SU-DHL-6 (cell line): ENCODE data around the gene CLCNKA.

Experiments
- CTCF ChIP-seq: fragments of 200-600 bp; sonication (generic); IDR thresholded peaks from one replicate; pipeline ENCODE4 v1.5.1; 2017; ENCODE audit warnings: antibody characterized with exemption, mild to moderate bottlenecking, low read length, moderate library complexity; ENCODE audit not compliant: insufficient read depth, poor library complexity, severe bottlenecking
- EZH2phosphoT487 ChIP-seq: fragments of 200-600 bp; sonication (generic), shearing (Covaris generic); conservative IDR thresholded peaks from 2 replicates; pipeline ENCODE4 v1.6.1; 2018; ENCODE audit warnings: mild to moderate bottlenecking, antibody characterized with exemption, low read length, moderate library complexity, mixed read lengths

- no peak for TF ChIP-seq EZH2phosphoT487
- no peak for TF ChIP-seq CTCF
Observed at GRCh38 chr1:16013220-16013907, 8.5 kb upstream of the CLCNKA start.
